ENCODE measurements around the gene TAS1R2. TPM values are rescaled to one million over a fixed set of nuclear protein-coding genes. Genes with fewer than 3 reads are reported as not detected.

Gene TAS1R2
- total and polyA plus RNA-seq, 2 of the 8 experiments (the other 6 are each of a cell fraction or from before 2014, with no cell fraction given), result not detected

- H3K56ac ChIP-seq (replicated peaks; ENCODE audit: insufficient read length, low read depth, low read length), result no peak overlapping the region
- no peak overlapping the region for H3K4me3 ChIP-seq (ENCODE audit: extremely low read depth in 1 of 4, insufficient read depth in 2 of 4, low read depth in 3 of 4, low read length in 4 of 4)
- no peak overlapping the region for H3K14ac ChIP-seq (ENCODE audit: insufficient read length)
- no peak overlapping the region for H3K9ac ChIP-seq (replicated peaks in 1 of 4; ENCODE audit: extremely low read depth in 1 of 4, low read depth in 3 of 4, low read length in 3 of 4)
- peaks cover 6% of the 10 kb centered on the region; the same call in 1 of the 2 replicates for H3K23me2 ChIP-seq (ENCODE audit: low read depth, low read length)
- H3K9me3 ChIP-seq (ENCODE audit: insufficient read depth in 2 of 2, low read depth in 1 of 2, low read length in 1 of 2), result peaks cover 24 to 30% of the 10 kb centered on the region in 2 experiments
- no peaks in the 10 kb centered on the region for H4K20me1 ChIP-seq (replicated peaks in 1 of 2; ENCODE audit: control insufficient read depth in 1 of 2, insufficient read depth in 2 of 2, low read length in 2 of 2)
- H2AK5ac ChIP-seq (ENCODE audit: low read depth, low read length), result no peak overlapping the region
- H3K36me3 ChIP-seq (ENCODE audit: control insufficient read depth in 2 of 4, insufficient read depth in 4 of 4, low read length in 3 of 4), result no peaks in the 10 kb centered on the region
- H4K8ac ChIP-seq (ENCODE audit: extremely low read depth, insufficient read depth, low read length), result no peak overlapping the region
- H3K27me3 ChIP-seq (replicated peaks in 1 of 4; ENCODE audit: control insufficient read depth in 3 of 4, extremely low read depth in 1 of 4, insufficient read depth in 3 of 4, low read length in 3 of 4), result peaks cover 0 to 3% (median 0%) of the 10 kb centered on the region in 4 experiments; a peak in 2 of 7 replicates
- 76% methylated on average over 1 of the region's 1 CpG; no CpG with 5 or more reads in 1 of the 2 experiments for WGBS, 2 experiments (ENCODE audit: extremely low coverage in 1 of 2, insufficient coverage in 1 of 2, insufficient read length in 1 of 2, insufficient replicate concordance in 2 of 2, low coverage in 1 of 2, low lambda C conversion rate in 2 of 2, missing lambda C conversion rate in 1 of 2)
- DNase-seq (ENCODE audit: low read depth in 1 of 2, low spot score in 2 of 2) (no peak), FAIRE-seq (no peak)
- no peaks in the 10 kb centered on the region for H3K4me1 ChIP-seq (replicated peaks in 1 of 4; ENCODE audit: control insufficient read depth in 3 of 4, insufficient read depth in 4 of 4, low read length in 3 of 4)
- no peak overlapping the region for H2BK120ac ChIP-seq (replicated peaks; ENCODE audit: low read depth, low read length)
- no peak overlapping the region for H3K18ac ChIP-seq (ENCODE audit: extremely low read depth, low read length)
- no peak overlapping the region for H2AFZ ChIP-seq (ENCODE audit: low read length)
- no peak overlapping the region for H2BK15ac ChIP-seq (ENCODE audit: low read length)
- H2BK5ac ChIP-seq (ENCODE audit: low read depth, low read length), result no peak overlapping the region
- H2BK12ac ChIP-seq (ENCODE audit: low read depth, low read length), result no peak overlapping the region
- no peak overlapping the region for H3K4me2 ChIP-seq (ENCODE audit: insufficient read depth in 1 of 2, low read depth in 2 of 2, low read length in 2 of 2)
- no peak overlapping the region for H3K23ac ChIP-seq (ENCODE audit: insufficient read length)
- no peak overlapping the region for H3K4ac ChIP-seq (replicated peaks; ENCODE audit: insufficient read length, low read depth, low read length)
- H3K79me1 ChIP-seq (ENCODE audit: low read depth, low read length), result no peaks in the 10 kb centered on the region
- no peak overlapping the region for H4K91ac ChIP-seq (replicated peaks; ENCODE audit: insufficient read length, low read length)
- no peak overlapping the region for H2BK20ac ChIP-seq (ENCODE audit: low read length)
- ChIA-PET POLR2A (ENCODE audit: partially characterized antibody) (no interaction called here), CTCF (ENCODE audit: partially characterized antibody) (interaction anchor here (1.1 to 2.5 kb wide), 5 partner anchors 15 to 232 kb away, joined by 3 to 9 read pairs (median 4); no protein-coding TSS in a partner anchor)
- H3K27ac ChIP-seq (ENCODE audit: low read depth, low read length), result no peak overlapping the region
- no peak overlapping the region for H4K5ac ChIP-seq (ENCODE audit: insufficient read length, low read depth, low read length)
- TF ChIP-seq NRF1 (IDR thresholded peaks at IDR 0.05; ENCODE audit: low read depth, low read length) (no peak), POLR2A (IDR thresholded peaks at IDR 0.05; ENCODE audit: control extremely low read depth in 1 of 2, low read depth in 2 of 2, low read length in 2 of 2) (no peak), NANOG (IDR thresholded peaks at IDR 0.05; ENCODE audit: insufficient read depth, low read depth, low read length, poor library complexity, severe bottlenecking) (no peak), ZNF274 (IDR thresholded peaks at IDR 0.05; ENCODE audit: borderline replicate concordance, extremely low read depth, low read length) (no peak), POU5F1 (IDR thresholded peaks at IDR 0.05; ENCODE audit: low read depth, low read length) (no peak), BACH1 (IDR thresholded peaks at IDR 0.05; ENCODE audit: low read length) (no peak), TCF12 (IDR thresholded peaks at IDR 0.05; ENCODE audit: low read depth, low read length) (no peak), CBX5 (IDR thresholded peaks at IDR 0.05; ENCODE audit: low read depth, low read length) (no peak), MAX (IDR thresholded peaks at IDR 0.05) (no peak)
- no peaks in the 10 kb centered on the region for H3K79me2 ChIP-seq (ENCODE audit: control insufficient read depth in 1 of 2, insufficient read depth in 2 of 2, low read length in 2 of 2)
These were observed 29.8 kb downstream of the TAS1R2 start for GRCh38 chr1:18829671-18830070.
